Keratinocyte (primary cell): ENCODE data around the gene DTNB. TPM values are rescaled to one million over a fixed set of nuclear protein-coding genes. Genes with fewer than 3 reads are reported as not detected.

Source experiments
- DNase-seq: peaks from one replicate; pipeline ENCODE4 v3.0.0-alpha.2; 2011; ENCODE audit warnings: low read depth, missing footprints, low spot score
- FAIRE-seq: peaks from 2 replicates; lab custom pipeline; 2011; peaks lifted over from hg19 to GRCh38; lab: Jason Lieb, UNC
- H2AFZ ChIP-seq: 2 replicates; pipeline ENCODE4 v1.6.0; 2012; ENCODE audit warnings: low read length, control low read depth, inconsistent platforms; ENCODE audit not compliant: control insufficient read depth
- H3K27ac ChIP-seq: 2 replicates; pipeline ENCODE4 v1.5.1; 2011; ENCODE audit warnings: low read length; ENCODE audit not compliant: control insufficient read depth, insufficient read depth
- H3K27me3 ChIP-seq: 3 replicates; pipeline ENCODE4 v1.6.0; 2011; ENCODE audit warnings: low read length; ENCODE audit not compliant: control insufficient read depth, insufficient read depth; ENCODE audit errors: extremely low read depth
- H3K36me3 ChIP-seq, 2 experiments: 2 replicates in 1 of 2; 3 replicates in 1 of 2; pipeline ENCODE4 v1.5.1; 2011; ENCODE audit warnings: low read length in 2 of 2, mild to moderate bottlenecking in 1 of 2; ENCODE audit not compliant: control insufficient read depth in 2 of 2, insufficient read depth in 2 of 2; ENCODE audit errors: extremely low read depth in 1 of 2
- H3K4me1 ChIP-seq: 3 replicates; pipeline ENCODE4 v1.5.1; 2011; ENCODE audit warnings: low read length; ENCODE audit not compliant: control insufficient read depth, insufficient read depth; ENCODE audit errors: extremely low read depth
- H3K4me2 ChIP-seq: 3 replicates; pipeline ENCODE4 v1.6.0; 2011; ENCODE audit warnings: low read depth, low read length; ENCODE audit not compliant: control insufficient read depth, insufficient read depth; ENCODE audit errors: extremely low read depth
- H3K4me3 ChIP-seq, 3 experiments: fragments of 200-600 bp in 1 of 3; sonication (generic) in 1 of 3; 2 replicates in 2 of 3; 3 replicates in 1 of 3; pipeline ENCODE4 v1.5.1; 2011 to 2016; ENCODE audit warnings: low read length in 3 of 3, mild to moderate bottlenecking in 3 of 3, control low read depth in 2 of 3, inconsistent platforms in 1 of 3, low read depth in 1 of 3, mixed read lengths in 1 of 3, mixed run types in 1 of 3, moderate library complexity in 1 of 3; ENCODE audit not compliant: control insufficient read depth in 2 of 3, insufficient read depth in 2 of 3; ENCODE audit errors: extremely low read depth in 1 of 3
- H3K79me2 ChIP-seq: 2 replicates; pipeline ENCODE4 v1.6.0; 2012; ENCODE audit warnings: low read length; ENCODE audit not compliant: control insufficient read depth, insufficient read depth
- H3K9ac ChIP-seq: 3 replicates; pipeline ENCODE4 v1.6.0; 2011; ENCODE audit warnings: low read length; ENCODE audit not compliant: control insufficient read depth, insufficient read depth; ENCODE audit errors: extremely low read depth
- H3K9me1 ChIP-seq: 3 replicates; pipeline ENCODE4 v1.6.0; 2011; ENCODE audit warnings: low read length; ENCODE audit not compliant: control insufficient read depth, insufficient read depth; ENCODE audit errors: extremely low read depth
- H3K9me3 ChIP-seq: 2 replicates; pipeline ENCODE4 v1.5.1; 2012; ENCODE audit warnings: low read depth, low read length; ENCODE audit not compliant: control insufficient read depth
- H4K20me1 ChIP-seq: 3 replicates; pipeline ENCODE4 v1.6.0; 2011; ENCODE audit warnings: low read length; ENCODE audit not compliant: control insufficient read depth, insufficient read depth; ENCODE audit errors: extremely low read depth
- EZH2 ChIP-seq: IDR thresholded peaks from one replicate; pipeline ENCODE4 v1.6.1; 2012; ENCODE audit warnings: inconsistent platforms, mild to moderate bottlenecking, low read length, moderate library complexity
- dilution Hi-C: fragments of 300-500 bp; cut with MboI; formaldehyde crosslinking; loops from one replicate; pipeline ENCODE4 v1.7.0; 2020; ENCODE audit warnings: low sequenced_read_pairs; ENCODE audit not compliant: extremely low pct_ligation_motif_present
- polyA plus RNA-seq, 5 experiments: library from polyadenylated mRNA; depleted of rRNA in 3 of 5; stranded (reverse) in 3 of 5; stranded (forward) in 1 of 5; unstranded in 1 of 5; fragments of >200 nt; gene quantifications; 1 replicate in 1 of 5; 2 replicates in 3 of 5; 3 replicates in 1 of 5; pipeline versions ENCODE4 v1.2.1 to v1.2.3, GENCODE V29; 2011 to 2012; ENCODE audit warnings: missing spikeins in 2 of 5, low read depth in 1 of 5, low replicate concordance in 1 of 5
- TF ChIP-seq, protein P1 (sequence below), 3 experiments: IDR thresholded peaks in 1 of 3; conservative IDR thresholded peaks in 1 of 3; optimal IDR thresholded peaks in 1 of 3; 2 replicates in 2 of 3; 3 replicates in 1 of 3; pipeline versions ENCODE3 to v1.5.1; 2011; ENCODE audit warnings: low read length in 3 of 3, mild to moderate bottlenecking in 3 of 3, moderate library complexity in 2 of 3, control low read depth in 1 of 3, inconsistent platforms in 1 of 3; ENCODE audit not compliant: insufficient read depth in 2 of 3; ENCODE audit errors: extremely low read depth in 1 of 3

The DTNB gene
- polyA plus RNA-seq, 1 donor (not counting 4 experiments of a cell fraction or from before 2014, with no cell fraction given), result 31.5 TPM

DNA sequence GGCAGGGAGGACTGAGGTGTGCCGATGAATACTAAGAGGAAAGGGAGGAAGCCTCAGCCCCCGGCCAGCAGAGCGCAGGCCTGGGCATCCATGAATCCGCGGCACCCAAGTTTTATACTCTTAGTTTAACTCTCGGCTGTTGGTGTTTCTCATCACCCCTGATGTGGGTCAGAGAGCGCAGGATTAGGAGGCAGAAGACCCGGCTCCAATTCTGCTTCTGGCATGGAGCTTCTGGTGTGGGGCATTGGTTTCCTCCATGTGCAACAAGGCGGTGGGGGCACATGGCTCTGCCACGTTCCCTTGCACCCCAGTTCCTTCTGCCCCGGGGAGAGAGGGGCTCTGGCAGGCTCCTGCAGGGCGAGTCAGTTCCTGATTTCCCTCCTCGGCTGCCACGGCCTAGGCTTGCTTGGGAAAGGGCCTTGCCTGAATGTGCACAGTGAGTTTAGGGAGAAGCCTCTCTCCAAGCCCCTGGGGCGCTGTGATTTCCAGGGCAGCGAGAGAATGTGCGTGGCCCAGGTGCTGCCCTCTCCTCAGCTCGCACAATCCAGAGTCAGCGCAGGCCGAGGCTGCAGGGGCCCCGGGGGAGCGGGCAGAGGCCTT lies 295.5 kb downstream of the DTNB start:
- peak overlapping the region; percentile 91 for H3K27ac ChIP-seq
- peaks cover 5% of the 10 kb centered on the region for H3K9me3 ChIP-seq
- TF ChIP-seq, protein P1, sequence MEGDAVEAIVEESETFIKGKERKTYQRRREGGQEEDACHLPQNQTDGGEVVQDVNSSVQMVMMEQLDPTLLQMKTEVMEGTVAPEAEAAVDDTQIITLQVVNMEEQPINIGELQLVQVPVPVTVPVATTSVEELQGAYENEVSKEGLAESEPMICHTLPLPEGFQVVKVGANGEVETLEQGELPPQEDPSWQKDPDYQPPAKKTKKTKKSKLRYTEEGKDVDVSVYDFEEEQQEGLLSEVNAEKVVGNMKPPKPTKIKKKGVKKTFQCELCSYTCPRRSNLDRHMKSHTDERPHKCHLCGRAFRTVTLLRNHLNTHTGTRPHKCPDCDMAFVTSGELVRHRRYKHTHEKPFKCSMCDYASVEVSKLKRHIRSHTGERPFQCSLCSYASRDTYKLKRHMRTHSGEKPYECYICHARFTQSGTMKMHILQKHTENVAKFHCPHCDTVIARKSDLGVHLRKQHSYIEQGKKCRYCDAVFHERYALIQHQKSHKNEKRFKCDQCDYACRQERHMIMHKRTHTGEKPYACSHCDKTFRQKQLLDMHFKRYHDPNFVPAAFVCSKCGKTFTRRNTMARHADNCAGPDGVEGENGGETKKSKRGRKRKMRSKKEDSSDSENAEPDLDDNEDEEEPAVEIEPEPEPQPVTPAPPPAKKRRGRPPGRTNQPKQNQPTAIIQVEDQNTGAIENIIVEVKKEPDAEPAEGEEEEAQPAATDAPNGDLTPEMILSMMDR (optimal IDR thresholded peaks at IDR 0.05 in 1 of 3, IDR thresholded peaks at IDR 0.05 in 1 of 3, conservative IDR thresholded peaks at IDR 0.05 in 1 of 3; ENCODE audit: extremely low read depth in 1 of 3, insufficient read depth in 2 of 3, low read length in 3 of 3), result no peak
- TF ChIP-seq EZH2, result no peak
- no peaks in the 10 kb centered on the region for H3K79me2 ChIP-seq
- no peaks in the 10 kb centered on the region for H4K20me1 ChIP-seq
- no peaks in the 10 kb centered on the region for H3K27me3 ChIP-seq
- DNase-seq (no peak), FAIRE-seq (no peak)
- dilution Hi-C loops, result no loop called here
- H3K4me2 ChIP-seq, result peak overlapping the region; percentile 71
- H3K36me3 ChIP-seq, result no peaks in the 10 kb centered on the region
- H3K9ac ChIP-seq, result peak overlapping the region; percentile 74
- peaks cover 36% of the 10 kb centered on the region for H3K4me1 ChIP-seq
- H2AFZ ChIP-seq, result peak overlapping the region; percentile 57
- no peaks in the 10 kb centered on the region for H3K9me1 ChIP-seq
- peak overlapping the region in 2 of 3 experiments; percentile 36 to 50 for H3K4me3 ChIP-seq

DNA sequence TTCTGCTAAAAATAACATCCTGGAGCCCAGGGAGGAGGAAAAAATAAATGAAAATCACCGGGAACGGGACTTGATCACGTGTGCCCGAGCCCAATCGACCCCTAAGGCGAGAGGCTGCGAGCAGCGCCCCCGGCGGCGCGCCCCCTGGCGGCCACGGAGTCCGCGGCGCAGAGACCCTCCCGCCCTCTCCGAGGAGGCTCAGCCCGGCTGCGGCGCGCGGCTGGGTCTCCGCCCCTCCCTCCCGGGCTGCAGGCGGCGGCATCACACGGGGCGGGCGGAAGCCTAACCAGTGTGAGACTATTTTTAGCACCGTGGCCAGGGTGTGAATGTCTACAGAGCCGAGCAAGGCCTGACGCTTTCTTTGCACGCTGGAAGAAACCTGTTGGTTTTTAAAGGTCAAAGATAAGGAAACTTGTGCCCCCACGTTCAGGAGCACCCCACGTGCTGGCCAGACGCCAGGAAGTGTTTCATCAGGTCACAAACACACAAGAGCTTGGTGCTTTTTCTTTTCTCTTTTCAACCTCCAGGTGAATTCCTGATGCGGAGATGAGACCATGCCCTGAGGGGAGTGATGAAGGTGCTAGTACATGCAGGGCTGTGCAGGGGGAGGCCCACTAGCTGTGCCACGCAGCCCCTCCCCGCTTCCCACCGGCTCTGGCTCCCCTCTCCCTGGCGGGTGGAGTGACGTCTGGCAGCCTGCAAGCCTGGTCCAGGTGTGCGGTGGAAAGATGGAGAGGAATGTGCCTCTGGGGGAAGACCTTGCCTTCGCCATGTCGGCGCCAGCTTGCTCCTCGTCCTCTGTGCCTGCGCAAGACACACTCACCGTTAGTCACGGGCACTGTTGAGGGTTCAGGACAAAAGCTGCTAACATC lies 296.4 kb downstream of the DTNB start:
- no peaks in the 10 kb centered on the region for H4K20me1 ChIP-seq
- peak overlapping the region in 1 of 3 experiments; percentile 50 for H3K4me3 ChIP-seq
- no peaks in the 10 kb centered on the region for H3K79me2 ChIP-seq
- peak overlapping the region; percentile 74 for H3K9ac ChIP-seq
- peaks cover 5% of the 10 kb centered on the region for H3K9me3 ChIP-seq
- no peaks in the 10 kb centered on the region for H3K9me1 ChIP-seq
- no peaks in the 10 kb centered on the region for H3K27me3 ChIP-seq
- dilution Hi-C loops, result no loop called here
- H3K36me3 ChIP-seq, result no peaks in the 10 kb centered on the region
- peak overlapping the region; percentile 91 for H3K27ac ChIP-seq
- H3K4me2 ChIP-seq, result peak overlapping the region; percentile 71
- DNase-seq (peak; percentile 99), FAIRE-seq (peak; percentile 99)
- peaks cover 37% of the 10 kb centered on the region for H3K4me1 ChIP-seq
- peak overlapping the region; percentile 57 for H2AFZ ChIP-seq
- no peak for TF ChIP-seq EZH2
- TF ChIP-seq, protein P1 (optimal IDR thresholded peaks at IDR 0.05 in 1 of 3, IDR thresholded peaks at IDR 0.05 in 1 of 3, conservative IDR thresholded peaks at IDR 0.05 in 1 of 3; ENCODE audit: extremely low read depth in 1 of 3, insufficient read depth in 2 of 3, low read length in 3 of 3), result peak in 2 of 3 experiments; percentile 65 to 77
